HG03558 (cell line): ENCODE measurements around the gene SLC25A42.
"Not testable (repeated sequence)": the region's sequence is repeated elsewhere in the genome, so short reads cannot be mapped to it uniquely, and the experiment has no call there.

Experiments used
- ATAC-seq: cut with Tn5 transposase; IDR thresholded peaks from one replicate; pipeline ENCODE4 v1.9.1; 2021; ENCODE audit warnings: moderate number of reproducible peaks; ENCODE audit not compliant: unreplicated experiment; ENCODE audit errors: extremely low read depth

Gene SLC25A42

GRCh38 chr19:19126102-19126501 is 62.3 kb downstream of the SLC25A42 start:
- ATAC-seq, result no peak

GRCh38 chr19:19131989-19132388 is 68.2 kb downstream of the SLC25A42 start:
- ATAC-seq, result no peak

DNA sequence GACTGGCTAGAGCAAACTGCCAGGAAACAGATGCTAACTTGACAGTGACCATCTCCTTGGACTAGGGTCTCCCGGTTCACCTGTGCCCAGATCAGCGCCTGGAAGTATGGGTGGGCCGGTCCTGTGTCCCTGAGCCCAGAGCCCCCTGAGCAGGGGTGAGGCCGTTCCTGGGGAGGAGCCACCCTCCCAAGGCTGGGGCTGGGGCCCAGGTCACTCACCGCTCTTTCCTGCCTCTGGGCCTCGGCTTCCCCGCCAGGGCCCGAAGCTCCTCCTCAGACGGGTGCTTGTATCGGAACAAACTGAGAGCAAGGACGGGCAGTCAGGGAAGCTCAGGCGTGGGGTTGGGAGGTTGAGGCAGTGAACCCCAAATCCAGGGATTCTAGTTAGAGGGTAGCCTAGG is 69.1 kb downstream of the SLC25A42 start:
- ATAC-seq, result no peak

GRCh38 chr19:19133985-19134384 is 70.2 kb downstream of the SLC25A42 start:
- no peak for ATAC-seq

GRCh38 chr19:19134687-19135158 is 70.9 kb downstream of the SLC25A42 start:
- ATAC-seq, result no peak

DNA sequence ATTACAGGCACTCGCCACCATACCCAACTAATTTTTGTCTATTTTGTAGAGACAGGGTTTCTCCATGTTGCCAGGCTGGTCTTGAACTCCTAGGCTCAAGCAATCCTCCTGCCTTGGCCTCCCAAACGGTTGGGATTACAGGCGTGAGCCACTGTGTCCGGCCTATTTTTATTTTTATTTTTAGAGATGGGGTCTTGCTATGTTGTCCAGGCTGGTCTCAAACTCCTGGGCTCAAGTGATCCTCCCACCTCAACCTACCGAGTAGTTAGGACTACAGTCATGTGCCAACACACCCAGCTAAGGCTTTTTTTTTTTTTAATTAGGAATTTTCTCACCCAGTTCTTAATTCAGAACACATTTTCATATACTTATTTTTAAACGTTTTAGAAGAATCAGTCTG is 71.9 kb downstream of the SLC25A42 start:
- not testable (repeated sequence) for ATAC-seq

- ATAC-seq, result no peak
These were observed 73.8 kb downstream of the SLC25A42 start for GRCh38 chr19:19137556-19138108.

GRCh38 chr19:19138109-19138981 is 74.6 kb downstream of the SLC25A42 start, which contains the start of gene TMEM161A:
TMEM161A (minus strand) TSS chr19:19138478; CDS start chr19:19138428, 50 bp downstream.
- ATAC-seq, result peak; percentile 87

- ATAC-seq, result no peak
These were observed 76.1 kb downstream of the SLC25A42 start for GRCh38 chr19:19139876-19140229.

DNA sequence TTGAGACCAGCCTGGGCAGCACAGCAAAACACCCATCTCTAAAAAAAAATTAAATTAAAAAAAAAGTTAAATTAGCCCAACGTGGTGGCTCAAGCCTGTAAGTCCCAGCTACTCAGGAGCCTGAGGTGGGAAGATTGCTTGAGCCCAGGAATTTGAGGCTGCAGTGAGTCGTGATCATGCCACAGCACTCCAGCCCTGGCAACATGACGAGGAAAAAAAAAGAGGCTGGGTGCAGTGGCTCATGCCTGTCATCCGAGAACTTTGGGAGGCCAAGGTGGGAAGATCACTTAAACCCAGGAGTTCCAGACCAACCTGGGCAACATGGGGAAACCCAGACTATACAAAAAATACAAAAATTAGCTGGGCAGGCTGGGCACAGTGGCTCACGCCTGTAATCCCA is 76.7 kb downstream of the SLC25A42 start:
- ATAC-seq, result no peak

- no peak for ATAC-seq
These were observed 78.6 kb downstream of the SLC25A42 start for GRCh38 chr19:19142347-19142746.

- ATAC-seq, result no peak
These were observed 81.5 kb downstream of the SLC25A42 start for GRCh38 chr19:19145281-19145680.

DNA sequence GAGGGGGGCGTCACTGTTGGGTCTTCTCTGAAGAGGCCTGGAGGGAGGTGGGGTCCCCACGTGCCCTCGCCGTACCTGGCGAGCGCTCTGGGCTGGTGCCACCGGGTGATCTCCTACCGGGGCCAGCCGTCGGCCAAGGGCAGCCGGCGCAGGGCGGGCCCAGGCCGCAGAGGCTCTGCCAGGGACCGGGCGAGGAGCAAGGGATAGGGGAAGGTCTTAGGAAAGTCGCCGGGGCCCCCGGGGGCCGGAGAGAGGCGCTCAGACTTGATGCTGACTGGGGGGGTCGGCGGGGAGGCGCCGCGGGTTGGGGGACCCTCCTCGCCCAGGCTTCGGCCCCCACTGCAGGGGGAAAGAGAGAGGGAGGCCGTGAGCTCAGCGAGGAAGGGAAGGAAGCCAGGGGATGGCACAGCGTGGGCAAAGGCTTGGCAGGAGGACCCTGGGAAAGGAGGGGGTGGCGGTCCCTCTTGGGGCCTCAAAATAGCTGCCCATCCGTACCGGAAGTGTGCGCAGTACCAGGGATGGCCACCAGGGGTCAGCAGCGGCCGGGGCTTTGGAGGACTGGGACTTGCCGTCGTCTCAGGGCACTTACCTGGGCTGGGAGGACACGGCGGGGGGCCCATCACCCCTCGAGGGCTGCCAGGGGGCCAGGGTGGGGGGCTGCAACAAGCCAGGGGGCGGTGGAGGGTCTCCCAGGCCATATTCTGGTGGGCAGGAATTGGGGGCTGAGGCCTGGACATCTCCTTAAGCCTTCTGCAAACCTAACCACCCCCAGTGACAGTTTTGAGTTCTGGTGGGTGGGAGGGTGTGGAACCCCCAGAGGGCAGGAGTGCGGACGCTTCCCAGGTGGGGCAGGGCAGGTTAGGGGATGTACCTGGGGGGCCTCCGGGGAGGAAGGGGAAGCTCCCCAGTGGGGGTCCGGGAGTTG is 82.2 kb downstream of the SLC25A42 start:
- no peak for ATAC-seq

DNA sequence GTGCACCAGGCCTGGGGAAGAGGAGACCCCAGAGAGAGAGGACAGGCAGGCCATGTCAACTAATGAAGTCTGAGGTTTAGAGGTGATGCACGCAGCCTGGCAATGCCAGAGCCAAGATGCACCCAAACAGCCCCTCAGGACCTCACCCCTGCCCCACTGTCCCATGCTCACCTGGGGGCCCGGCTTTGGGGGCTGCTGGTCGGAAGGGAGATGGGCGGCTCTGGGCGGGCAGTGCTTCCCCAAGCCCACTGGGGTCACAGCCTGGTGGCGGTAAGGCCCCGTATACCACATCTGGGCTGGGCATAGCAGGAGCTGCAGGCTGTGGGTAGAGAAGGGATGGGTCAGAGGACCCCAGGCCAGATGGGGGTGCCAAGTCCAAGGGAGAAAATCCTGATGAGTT is 83.1 kb downstream of the SLC25A42 start:
- ATAC-seq, result no peak

GRCh38 chr19:19147344-19147743 is 83.5 kb downstream of the SLC25A42 start:
- ATAC-seq, result no peak

DNA sequence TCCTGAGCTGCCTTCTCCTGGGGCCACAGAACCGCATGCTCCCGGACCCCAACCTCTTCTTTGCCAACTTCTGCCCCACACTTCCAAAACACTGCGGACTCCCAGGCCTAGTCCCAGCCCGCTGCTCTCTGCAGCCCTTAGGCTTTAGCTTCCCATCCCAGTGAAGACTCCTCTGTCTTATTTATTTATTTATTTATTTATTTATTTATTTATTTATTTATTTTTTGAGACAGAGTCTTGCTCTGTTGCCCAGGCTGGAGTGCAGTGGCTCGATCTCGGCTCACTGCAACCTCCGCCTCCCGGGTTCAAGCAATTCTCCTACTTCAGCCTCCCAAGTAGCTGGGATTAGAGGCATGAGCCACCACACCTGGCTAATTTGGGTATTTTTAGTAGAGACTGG is 84.7 kb downstream of the SLC25A42 start:
- ATAC-seq, result not testable (repeated sequence)

DNA sequence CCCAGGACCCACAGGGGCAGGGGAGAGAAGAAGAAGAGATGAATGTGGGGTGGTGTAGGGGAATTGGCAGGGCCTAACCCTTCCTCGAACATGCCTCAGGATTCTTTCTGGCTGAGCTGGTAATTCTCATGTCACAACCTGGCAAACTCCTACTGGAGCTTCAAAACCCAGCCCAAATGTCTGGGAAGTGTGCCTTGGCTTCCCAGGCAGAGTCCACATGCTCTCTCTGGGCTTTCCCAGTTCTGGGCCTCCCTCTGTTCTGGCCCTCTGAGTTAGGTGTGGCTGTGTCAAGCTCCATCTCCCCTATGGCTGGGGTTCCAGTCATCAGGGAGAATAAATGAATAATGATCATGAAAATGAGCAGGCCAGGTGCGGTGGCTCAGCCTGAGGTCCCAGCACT is 85.6 kb downstream of the SLC25A42 start:
- ATAC-seq, result no peak

- ATAC-seq, result peak; percentile 45
These were observed 87.6 kb downstream of the SLC25A42 start for GRCh38 chr19:19151418-19151817.

DNA sequence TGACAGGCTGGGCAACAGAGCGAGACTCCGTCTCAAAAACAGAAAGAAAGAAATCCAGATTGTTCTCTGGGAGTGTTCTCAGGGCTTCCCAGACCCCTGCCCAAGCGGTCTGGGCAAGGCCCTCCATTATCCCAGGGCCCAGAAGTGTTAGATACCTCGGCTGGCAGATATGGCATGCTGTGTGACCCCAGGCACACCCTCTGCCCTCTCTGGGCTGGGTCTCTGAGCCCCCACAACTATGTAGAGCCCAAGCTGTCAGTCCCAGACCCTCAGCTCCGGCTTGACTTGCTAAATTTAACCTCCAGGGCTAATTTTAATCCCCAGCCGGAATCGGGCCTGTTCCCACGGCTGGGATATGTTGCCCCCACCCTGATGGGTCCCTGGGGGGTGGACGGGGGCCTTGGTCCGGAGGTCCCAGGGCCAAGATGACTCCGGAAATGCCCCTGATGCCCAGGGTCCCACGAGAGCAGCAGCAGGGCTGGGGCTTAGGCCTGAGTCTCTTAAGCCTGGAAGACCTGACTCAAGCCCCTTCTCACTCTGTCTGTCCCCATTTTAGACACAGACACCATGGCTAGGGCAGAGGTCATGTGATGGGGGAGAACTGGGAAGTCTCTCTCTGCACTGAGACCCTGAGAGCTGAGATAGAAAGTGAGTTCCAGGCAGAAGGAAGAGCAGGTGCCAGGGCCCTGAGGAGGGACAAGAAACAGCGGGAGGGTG is 89.0 kb downstream of the SLC25A42 start:
- no peak for ATAC-seq
